Limb (tissue), 2 donors: ENCODE results near the gene RCCD1.
"Not testable (repeated sequence)": the region's sequence is repeated elsewhere in the genome, so short reads cannot be mapped to it uniquely, and the experiment has no call there.

Source experiments
- DNase-seq, 2 donors: peaks; one replicate each; pipeline ENCODE4 v3.0.0-alpha.2; 2016; ENCODE audit errors: extremely low spot score in 2 of 2

The RCCD1 gene

DNA sequence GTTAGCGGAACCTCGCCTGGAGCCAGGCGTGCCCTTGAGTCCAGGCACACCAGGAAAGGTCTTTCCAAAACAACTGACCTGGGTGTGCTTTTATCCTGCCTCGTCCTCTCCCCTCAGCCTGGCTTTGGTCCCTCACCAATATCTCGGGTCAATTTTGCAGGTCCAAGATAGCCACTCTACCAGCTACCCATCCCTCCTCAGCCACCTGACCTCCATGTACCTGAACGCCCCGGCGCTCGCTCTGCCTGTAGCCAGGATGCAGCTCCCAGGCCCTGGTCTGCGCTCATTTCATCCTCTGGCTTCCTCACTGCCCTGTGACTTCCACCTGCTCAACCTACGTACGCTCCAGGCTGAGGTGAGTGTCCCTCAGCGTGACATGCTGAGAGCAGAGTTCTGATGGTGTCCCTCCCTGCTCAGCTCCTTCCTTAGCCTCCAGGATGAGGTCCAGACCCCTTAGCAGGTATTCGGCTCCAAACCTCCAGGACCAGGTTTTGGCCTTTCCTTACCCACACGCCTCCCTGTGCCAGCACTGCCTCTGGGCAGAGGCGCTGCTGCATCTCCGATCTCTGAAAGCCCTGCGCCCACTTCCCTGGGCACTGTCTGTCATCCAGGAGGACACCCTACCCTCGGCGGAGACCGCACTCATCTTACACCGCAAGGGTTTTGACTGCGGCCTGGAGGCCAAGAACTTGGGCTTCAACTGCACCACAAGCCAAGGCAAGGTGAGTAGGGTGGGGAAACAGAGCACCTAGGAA, 36.5 kb upstream of the RCCD1 start:
- no peak for DNase-seq

DNA sequence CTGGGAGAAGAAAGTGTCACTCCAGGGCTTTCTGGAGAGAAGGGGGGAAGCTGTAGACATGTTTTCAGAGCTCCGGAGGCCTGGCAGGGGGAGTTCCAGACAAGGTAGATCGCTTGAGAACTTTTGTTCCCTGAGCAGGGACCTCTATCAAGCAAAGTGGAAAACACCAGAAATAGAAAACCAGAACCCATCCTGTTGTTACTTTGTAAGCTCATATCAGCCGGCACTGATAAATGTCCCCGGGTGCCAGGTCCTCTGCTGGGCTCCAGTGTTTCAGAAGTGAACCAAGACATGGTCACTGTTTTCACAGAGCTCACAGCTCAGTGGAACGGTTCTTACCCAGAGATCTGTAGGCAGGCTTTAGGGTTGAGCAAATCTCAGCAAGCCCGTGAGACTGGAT, 35.8 kb upstream of the RCCD1 start:
- DNase-seq, result no peak

DNA sequence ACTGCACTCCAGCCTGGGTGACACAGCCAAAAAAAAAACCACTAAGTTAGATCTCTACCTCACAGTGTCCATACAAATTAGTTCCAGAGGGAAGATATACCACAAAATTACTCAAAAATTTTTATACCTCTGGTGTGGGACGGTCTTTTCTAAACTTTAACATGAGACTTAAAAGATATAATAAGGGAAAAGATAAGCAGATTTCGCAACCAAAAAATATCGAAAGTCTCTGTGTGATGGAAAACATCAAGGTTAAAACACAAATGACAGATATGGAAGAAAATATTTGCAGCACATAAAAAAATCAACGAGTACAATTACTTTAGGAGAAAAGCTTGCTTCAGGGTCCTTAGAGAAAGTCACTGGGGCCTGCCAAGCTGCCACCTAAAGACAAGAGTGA, 32.8 kb upstream of the RCCD1 start:
- DNase-seq, result no peak

DNA sequence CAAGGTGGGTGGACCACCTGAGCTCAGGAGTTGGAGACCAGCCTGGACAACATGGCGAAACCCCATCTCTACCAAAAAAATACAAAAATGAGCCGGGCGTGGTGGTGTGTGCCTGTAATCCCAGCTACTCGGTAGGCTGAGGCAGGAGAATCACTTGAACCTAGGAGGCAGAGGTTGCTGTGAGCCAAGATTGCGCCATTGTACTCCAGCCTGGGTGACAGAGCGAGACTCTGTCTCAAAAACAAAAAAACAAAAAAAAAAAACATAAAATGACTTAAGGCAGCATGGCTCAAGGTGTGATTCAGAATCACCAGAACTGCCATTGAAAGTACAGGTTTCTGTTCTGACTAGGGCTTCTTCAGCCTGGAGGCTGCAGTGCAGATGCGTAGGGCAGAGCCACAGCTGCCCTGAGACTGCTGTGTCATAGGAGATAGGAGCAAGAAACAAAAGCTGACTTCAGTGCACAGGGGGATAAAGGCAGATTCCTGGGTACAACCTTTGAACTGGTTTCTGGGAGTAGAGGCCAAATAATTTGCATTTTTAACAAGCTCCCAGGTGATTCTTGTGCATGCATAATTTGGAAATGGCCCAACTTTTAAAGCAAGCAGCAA, 31.9 kb upstream of the RCCD1 start:
- not testable (repeated sequence) for DNase-seq

DNA sequence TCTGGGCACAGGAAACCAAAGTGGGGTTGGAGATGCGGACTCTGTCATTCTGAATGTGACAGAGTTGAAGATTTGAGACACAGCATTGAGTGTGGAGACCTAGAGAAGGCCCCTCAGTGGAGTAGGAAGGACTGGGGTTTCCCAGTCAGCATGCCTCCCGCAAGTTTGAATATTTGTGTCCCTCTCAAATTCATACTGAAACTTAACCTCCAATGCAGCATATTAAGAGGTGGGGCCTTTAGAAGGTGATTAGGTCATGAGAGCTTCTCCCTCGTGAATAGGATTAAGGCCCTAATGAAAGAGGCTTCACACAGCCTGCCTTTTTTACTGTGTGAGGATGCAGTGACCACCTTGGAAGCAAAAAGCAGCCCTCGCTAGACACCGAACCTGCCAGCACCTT, 30.3 kb upstream of the RCCD1 start:
- DNase-seq, result no peak

DNA sequence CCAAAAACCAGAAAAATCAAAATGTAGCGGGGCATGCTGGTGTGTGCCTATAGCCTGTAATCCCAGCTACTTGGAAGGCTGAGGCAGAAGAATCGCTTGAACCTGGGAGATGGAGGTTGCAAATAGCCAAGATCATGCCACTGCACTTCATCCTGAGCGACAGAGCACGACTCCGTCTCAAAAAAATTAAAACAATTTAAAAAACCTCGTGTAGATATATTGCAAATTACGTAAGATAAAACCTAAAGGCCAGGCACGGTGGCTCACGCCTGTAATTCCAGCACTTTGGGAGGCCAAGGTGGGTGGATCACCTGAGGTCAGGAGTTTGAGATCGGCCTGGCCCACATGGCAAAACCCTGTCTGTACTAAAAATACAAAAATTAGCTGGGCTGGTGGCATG, 27.9 kb upstream of the RCCD1 start:
- DNase-seq, result not testable (repeated sequence)

DNA sequence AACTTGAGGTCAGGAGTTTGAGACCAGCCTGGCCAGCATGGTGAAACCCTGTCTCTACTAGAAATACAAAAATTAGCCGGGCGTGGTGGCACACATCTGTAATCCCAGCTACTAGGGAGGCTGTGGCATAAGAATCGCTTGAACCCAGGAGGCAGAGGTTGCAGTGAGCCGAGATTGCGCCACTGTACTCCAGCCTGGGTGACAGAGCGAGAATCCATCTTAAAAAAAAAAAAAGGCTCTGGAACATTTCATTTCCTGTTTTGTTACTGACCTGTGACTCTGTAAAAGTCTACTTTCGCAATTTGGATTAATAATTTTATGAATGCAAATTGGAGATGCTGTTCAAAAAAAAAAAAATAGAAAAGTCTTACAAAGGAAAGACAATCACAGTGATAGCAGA, 26.6 kb upstream of the RCCD1 start:
- DNase-seq, result not testable (repeated sequence)

DNA sequence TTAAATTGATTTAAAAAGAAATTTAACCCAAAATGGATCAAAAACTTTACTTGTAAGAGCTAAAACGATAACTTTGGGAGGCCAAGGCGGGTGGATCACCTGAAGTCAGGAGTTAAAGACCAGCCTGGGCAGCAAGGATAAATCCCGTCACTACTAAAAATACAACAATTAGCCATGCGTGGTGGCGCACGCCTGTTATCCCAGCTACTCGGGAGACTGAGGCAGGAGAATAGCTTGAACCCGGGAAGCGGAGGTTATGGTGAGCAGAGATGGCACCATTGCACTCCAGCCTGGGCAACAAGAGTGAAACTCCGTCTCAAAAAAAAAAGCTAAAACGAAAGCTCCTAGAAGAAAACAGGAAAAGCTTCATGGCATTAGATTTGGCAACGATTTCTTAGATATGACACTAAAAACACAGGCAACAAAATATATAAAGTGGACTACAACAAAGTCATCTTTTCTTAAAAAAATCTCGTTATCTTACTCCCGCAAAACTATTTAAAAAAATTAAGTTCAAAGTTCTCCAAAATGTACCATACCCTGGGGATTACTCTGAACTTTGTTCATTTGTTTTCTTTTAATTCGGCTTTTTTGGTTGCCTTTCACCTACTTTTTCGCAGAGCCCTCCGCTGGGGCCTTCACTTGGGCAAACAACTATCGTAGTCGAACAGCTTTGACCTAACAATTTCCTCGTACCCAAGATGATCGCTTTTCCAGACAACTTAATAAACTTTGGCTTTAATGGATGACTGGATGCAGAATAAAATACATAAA, 25.3 kb upstream of the RCCD1 start:
- DNase-seq, result no peak

DNA sequence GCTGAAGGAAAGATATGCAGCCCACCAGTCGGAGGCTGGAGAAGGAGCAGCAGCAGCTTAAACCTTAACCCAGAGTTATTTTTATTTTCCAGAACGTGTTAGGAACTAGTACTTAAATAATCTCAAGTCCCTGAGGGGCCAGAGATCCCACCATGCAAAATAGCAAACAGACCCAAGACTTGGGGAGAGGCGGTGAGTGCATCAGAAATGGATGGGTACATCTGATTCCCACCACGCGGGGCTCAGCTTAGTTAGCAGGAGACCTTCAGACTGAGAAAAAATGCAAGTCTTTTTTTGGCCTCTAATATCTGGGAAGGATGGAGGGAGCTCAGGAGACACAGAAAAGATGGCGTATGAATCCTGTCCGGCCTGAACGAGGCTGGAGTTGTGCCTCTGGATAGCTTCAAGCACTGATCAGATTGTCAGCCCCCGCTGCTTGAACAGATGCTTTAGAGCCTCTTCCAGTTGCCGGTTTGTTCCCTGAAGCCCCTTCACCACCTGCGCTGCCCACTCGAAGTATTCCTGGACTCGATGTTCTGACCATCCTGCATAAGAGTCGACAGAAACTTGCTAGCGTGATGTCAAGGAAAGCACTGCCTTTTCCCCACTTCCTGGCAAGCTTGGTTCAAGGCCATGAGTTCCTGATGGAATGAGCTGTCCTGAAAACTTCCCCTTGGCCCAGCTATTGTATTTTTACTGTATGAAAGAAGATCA, 23.7 kb upstream of the RCCD1 start:
- no peak for DNase-seq

DNA sequence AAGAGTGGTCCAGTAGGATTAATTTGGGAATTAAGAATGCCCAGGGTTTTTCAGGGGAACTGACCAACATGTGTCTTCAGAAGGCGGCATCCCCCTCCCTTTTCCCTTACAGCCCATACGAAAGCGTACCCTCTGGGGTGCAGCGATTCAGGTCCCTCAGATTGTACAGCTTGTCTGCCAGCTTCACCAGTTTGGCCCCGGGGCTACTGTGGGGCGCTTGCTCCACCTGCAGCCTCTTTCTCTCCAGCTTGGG, 23.2 kb upstream of the RCCD1 start:
- DNase-seq, result no peak

DNA sequence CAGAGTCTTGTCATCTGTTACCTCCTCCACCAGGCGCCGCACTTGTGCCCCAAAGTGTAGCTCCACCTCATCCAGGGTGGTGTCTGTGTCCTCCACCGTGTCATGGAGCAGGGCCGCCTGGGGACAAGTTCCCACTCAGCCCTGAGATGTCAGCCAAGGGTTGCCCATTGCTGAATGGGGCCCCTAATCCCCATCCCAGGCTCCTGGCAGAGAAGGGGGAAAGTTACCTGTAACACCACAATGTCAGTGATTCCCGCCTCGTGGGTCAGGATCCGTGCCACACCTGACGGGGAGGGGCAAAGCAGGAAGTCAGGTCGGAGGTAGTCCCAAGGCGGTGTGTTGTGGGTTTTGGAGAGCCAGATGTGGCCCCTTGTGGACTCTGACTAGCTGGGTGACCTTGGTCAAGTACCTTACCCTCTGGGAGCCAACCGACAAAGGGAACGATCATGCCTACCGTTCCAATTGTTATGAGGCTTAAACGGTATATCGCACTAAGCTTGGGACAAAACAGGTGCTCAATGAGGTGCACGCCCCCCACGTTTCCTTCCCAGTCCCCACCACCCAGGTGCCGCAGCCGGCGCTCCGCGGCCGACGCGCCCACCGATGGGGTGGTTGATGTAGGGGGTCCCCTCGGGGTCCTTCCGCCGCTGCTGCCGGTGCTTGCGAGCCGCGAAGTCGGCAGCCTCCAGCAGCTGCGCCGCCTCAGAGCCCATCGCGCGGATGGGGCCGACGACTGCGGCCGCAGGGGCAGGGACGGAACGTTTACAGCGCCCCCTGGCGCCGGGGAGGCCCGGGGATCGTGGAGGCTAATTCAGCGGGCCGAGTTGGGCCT, 22.6 kb upstream of the RCCD1 start, which contains the start of gene HDDC3:
Gene HDDC3 (minus strand): TSS at position 722 of the 832 bp plus-strand sequence. CDS start 9 bp downstream, at position 713.
- peak; percentile 88 to 93 for DNase-seq

DNA sequence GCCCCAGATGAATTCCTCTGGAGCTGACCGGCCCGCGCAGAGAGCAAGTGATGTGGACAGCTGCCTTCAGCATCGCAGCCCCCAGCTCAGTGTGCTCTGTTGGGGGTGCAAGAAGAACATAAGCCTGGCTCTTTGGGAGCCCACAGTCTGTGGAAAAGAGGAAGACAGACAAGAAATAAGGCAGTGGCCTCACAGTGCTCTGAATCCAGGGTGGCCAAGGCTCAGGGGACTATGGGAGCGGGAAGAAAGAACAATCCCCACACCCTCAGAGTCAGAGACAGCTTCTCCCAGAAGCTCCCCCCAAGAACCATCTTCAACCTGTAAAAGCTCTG, 22.1 kb upstream of the RCCD1 start:
- no peak for DNase-seq

DNA sequence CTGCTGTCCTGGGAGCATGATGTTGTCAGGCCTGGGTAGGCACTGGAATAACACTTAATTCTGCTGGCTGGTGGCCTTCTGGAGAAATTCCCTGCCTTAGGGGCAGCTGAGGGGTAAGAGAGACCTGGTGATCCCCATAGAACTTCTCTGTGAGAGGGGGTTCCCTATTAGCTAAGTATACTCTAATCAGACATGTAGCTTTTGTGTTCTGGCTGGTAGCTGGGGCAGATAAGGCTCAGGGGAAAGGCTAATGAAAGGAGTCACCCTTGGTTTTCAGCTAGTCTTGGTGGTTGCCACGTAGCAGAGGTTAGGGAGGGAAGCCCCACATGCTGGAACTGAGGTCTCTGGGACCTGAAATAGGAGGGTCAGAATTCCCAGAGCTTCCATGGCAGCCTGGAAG, 21.4 kb upstream of the RCCD1 start:
- DNase-seq, result no peak

DNA sequence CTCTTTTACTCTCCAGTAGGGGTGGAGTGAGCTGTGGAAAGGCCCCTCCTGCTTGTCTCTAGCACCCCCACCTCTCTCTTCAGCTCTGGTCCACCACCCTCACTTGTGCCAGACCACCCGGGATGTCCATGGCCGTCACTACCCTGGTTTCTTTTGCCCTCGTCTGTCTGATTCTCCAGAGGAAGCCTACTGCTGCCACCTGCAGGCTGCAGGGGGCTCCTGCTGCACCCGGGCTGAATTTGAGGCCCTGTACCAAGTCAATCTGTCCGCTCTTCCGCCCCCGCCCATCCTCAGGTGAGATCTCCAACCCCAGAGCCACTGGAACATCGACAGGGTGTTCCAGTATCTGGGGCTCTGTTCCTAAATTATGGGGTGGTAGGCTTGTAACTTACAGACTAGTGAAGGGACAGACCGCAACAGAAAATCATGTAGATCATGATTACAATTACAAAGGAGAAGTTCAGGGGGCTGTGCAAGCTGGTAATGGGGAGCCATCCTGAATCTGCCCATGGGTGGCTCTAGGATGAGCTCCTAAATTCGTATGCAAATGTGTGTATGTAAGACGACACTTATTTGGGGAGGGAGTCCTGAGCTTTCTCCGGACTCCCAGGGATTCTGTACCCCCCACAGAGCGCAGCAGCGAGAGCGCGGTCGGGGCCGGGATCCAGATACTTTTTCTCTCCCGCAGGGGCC, 20.3 kb upstream of the RCCD1 start:
- DNase-seq, result peak; percentile 80 to 87

DNA sequence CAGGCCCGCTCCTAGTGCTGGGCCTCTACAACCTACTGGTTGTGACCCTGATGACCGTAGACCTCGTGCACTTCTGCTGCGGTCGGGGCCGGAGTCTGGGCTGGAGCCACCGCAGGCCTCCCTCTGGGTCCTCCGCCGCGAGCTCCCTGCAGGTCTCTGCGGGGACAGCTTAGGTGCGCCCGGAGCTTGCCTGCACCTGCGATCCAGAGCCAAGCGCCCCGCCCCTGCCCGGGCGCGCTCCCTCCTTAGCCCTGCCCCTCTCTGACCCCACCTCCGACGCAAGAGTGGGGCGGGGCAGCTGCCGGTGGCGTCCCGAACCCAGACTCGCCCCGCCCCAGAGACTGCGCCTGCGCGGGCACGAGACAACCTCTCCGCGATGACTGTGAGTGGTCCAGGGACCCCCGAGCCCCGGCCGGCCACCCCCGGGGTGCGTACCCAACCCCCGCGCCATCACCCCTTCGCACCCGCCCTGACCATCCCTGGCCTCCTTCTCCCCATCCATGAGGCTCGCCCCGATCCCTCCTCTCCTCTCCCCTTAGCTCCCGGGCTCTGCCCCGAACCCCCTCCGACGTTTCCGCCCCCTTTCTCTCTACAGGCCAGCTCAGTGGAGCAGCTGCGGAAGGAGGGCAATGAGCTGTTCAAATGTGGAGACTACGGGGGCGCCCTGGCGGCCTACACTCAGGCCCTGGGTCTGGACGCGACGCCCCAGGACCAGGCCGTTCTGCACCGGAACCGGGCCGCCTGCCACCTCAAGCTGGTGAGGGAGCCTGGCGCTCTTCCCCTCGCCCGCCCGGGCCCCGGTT, 19.5 kb upstream of the RCCD1 start, which contains the start of gene UNC45A:
Gene UNC45A (plus strand): TSS at position 337 of the 803 bp plus-strand sequence. CDS start 40 bp downstream, at position 377.
- peak; percentile 86 to 94 for DNase-seq

DNA sequence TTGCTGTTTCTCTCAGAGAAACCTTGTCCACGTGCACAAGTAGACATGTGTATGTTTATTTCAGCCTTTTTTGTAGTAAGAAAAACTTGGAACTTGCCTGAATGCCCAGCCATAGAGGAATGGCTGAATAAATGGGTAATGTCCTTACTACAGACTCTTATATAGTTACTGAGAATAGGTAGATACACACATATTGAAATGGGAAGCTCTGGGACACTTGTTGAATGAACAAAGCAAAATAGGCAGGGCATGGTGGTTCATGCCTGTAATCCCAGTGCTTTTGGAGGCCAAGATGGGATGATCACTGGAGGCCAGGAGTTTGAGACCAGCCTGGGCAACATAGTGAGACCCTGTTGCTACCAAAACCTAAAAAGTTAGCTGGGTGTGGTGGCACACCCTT, 17.9 kb upstream of the RCCD1 start:
- no peak for DNase-seq

DNA sequence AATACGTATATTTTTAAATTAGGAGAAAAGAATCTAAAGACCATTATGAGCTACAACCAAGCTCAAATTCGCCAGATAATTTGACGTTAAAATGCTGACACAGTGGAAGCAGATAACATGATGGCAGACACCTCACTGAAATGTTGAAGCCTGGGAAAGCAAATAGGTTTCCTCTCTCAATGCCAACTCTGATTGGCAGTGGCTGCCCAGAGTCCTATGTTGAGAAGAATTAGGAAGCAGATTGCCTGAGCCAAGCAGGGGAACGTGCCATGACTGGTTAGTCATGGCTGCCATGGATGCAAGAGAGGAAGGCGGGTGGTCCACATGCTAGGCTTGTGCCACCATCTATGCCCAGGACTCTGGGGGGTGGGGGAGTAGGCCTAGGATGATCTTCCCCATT, 16.4 kb upstream of the RCCD1 start:
- no peak for DNase-seq

DNA sequence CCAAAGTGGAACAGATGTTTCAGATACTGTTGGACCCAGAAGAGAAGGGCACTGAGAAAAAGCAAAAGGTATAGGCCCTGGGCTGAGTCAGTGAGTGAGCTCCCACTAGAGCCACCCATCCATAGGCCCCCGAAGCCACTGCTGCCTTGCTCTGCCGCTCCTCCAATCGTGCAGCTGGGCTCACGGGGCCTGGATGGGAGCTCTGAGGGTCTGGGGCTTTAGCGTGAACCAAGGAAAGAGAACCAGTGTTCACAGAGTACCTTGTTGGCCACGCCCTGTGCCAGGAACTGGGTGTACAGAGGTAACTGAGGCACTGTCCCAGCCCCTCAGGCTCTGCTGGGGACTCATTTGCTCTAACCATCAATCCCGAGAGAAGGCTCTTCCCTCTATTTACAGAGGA, 14.9 kb upstream of the RCCD1 start:
- DNase-seq, result no peak

DNA sequence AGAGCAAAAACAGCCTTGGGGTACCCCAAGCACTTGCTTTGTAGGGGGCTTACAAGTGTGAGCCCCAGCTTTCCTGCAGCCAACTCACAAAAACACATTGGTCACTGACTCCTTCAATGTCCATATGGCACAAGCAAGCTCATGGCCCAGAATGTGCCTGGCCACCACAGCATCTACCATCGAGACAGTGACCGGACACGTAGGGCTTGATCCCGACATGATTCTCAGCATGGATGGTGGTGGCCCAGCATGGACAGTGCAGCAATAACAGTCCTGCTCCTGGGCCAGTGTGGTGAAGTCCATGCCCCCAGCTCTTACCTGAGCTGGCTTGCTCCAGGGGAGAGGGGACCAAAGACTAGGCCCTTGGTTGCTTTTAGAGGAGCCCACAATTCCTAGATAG, 13.6 kb upstream of the RCCD1 start:
- DNase-seq, result no peak
